SHP77 treated with DMSO at 0.1 percent for 48 hours (cell line): ENCODE results near the gene ZNF782.
"Not testable (repeated sequence)": the region's sequence is repeated elsewhere in the genome, so short reads cannot be mapped to it uniquely, and the experiment has no call there.

Experiments
- DNase-seq: peaks from one replicate; lab custom pipeline; 2025; lab: John Stamatoyannopoulos, UW

ZNF782 gene

GRCh38 chr9:96854651-96855273 lies 448 bp upstream of the ZNF782 start:
- no peak for DNase-seq

- no peak for DNase-seq
These were observed 1.6 kb downstream of the ZNF782 start for GRCh38 chr9:96852676-96853075.

- DNase-seq, result no peak
These were observed 10.3 kb downstream of the ZNF782 start for GRCh38 chr9:96844040-96844439.

- no peak for DNase-seq
These were observed 35.8 kb downstream of the ZNF782 start for GRCh38 chr9:96818533-96818932.

- DNase-seq, result no peak
These were observed 36.3 kb downstream of the ZNF782 start for GRCh38 chr9:96817973-96818372.

GRCh38 chr9:96813607-96814006 lies 40.7 kb downstream of the ZNF782 start:
- no peak for DNase-seq

GRCh38 chr9:96798959-96799358 lies 55.4 kb downstream of the ZNF782 start:
- not testable (repeated sequence) for DNase-seq

- no peak for DNase-seq
These were observed 70.3 kb downstream of the ZNF782 start for GRCh38 chr9:96784021-96784420.

- no peak for DNase-seq
These were observed 72.1 kb downstream of the ZNF782 start for GRCh38 chr9:96782235-96782634.

GRCh38 chr9:96781552-96781951 lies 72.8 kb downstream of the ZNF782 start:
- DNase-seq, result no peak

- DNase-seq, result no peak
These were observed 75.2 kb downstream of the ZNF782 start for GRCh38 chr9:96779089-96779488.

- DNase-seq, result no peak
These were observed 76.9 kb downstream of the ZNF782 start for GRCh38 chr9:96777426-96777864.

GRCh38 chr9:96771124-96771523 lies 83.2 kb downstream of the ZNF782 start:
- no peak for DNase-seq

GRCh38 chr9:96769989-96770388 lies 84.3 kb downstream of the ZNF782 start:
- no peak for DNase-seq
